ENCODE data around the gene AKT3. TPM values are rescaled to one million over a fixed set of nuclear protein-coding genes. Genes with fewer than 3 reads are reported as not detected.
"Not testable (repeated sequence)": the region's sequence is repeated elsewhere in the genome, so short reads cannot be mapped to it uniquely, and the experiment has no call there.

Gene AKT3
- total RNA-seq, 1 donor from 2014 or later: 36.2 TPM

GRCh38 chr1:243597383-243597782 lies 252.7 kb downstream of the AKT3 start:
- Histone ChIP-seq H3K4me3 (no peak overlapping the region), H3K27me3 (no peaks in the 10 kb centered on the region), H3K4me2 (no peak overlapping the region), H4K20me1 (ENCODE audit: low read depth) (no peaks in the 10 kb centered on the region), H3K36me3 (no peaks in the 10 kb centered on the region), H3K79me2 (ENCODE audit: low read depth) (no peaks in the 10 kb centered on the region), H2AFZ (replicated peaks) (no peak overlapping the region), H3K27ac (no peak overlapping the region), H3K9me3 (ENCODE audit: low read depth) (peaks cover 6% of the 10 kb centered on the region), H3K9ac (no peak overlapping the region), H3K4me1 (no peaks in the 10 kb centered on the region), H3F3A (ENCODE audit: low read depth) (no peaks in the 10 kb centered on the region)
- Mint-ChIP-seq H3K36me3 (peaks cover 12% of the 10 kb centered on the region), H3K27ac (no peak overlapping the region), H3K9me3 (peaks cover 5% of the 10 kb centered on the region), H3K4me3 (no peak overlapping the region), H3K27me3 (ENCODE audit: insufficient read depth, low read depth) (peaks cover 3% of the 10 kb centered on the region), H3K4me1 (no peaks in the 10 kb centered on the region)
- DNase-seq (ENCODE audit: low spot score): no peak
- TF ChIP-seq EZH2phosphoT487 (IDR thresholded peaks at IDR 0.05) (no peak), CTCF (IDR thresholded peaks at IDR 0.05) (no peak), EZH2 (IDR thresholded peaks at IDR 0.05) (no peak)

- Mint-ChIP-seq H3K4me1 (no peaks in the 10 kb centered on the region), H3K27me3 (ENCODE audit: insufficient read depth, low read depth) (peaks cover 3% of the 10 kb centered on the region), H3K27ac (no peak overlapping the region), H3K9me3 (no peaks in the 10 kb centered on the region), H3K4me3 (no peak overlapping the region), H3K36me3 (peaks cover 11% of the 10 kb centered on the region)
- H3K27me3 ChIP-seq: no peaks in the 10 kb centered on the region
- no peak for TF ChIP-seq EZH2phosphoT487 (IDR thresholded peaks at IDR 0.05)
- TF ChIP-seq CTCF (IDR thresholded peaks at IDR 0.05): no peak
- no peak for TF ChIP-seq EZH2 (IDR thresholded peaks at IDR 0.05)
- H4K20me1 ChIP-seq (ENCODE audit: low read depth): no peaks in the 10 kb centered on the region
- no peak overlapping the region for H3K9ac ChIP-seq
- H3F3A ChIP-seq (ENCODE audit: low read depth): no peaks in the 10 kb centered on the region
- H3K4me2 ChIP-seq: no peak overlapping the region
- no peak for DNase-seq (ENCODE audit: low spot score)
- no peaks in the 10 kb centered on the region for H3K79me2 ChIP-seq (ENCODE audit: low read depth)
- H3K9me3 ChIP-seq (ENCODE audit: low read depth): peaks cover 3% of the 10 kb centered on the region
- H2AFZ ChIP-seq (replicated peaks): no peak overlapping the region
- no peak overlapping the region for H3K4me3 ChIP-seq
- no peaks in the 10 kb centered on the region for H3K36me3 ChIP-seq
- H3K4me1 ChIP-seq: no peaks in the 10 kb centered on the region
- no peak overlapping the region for H3K27ac ChIP-seq
Observed at GRCh38 chr1:243596431-243597062, 253.5 kb downstream of the AKT3 start.

GRCh38 chr1:243595527-243596210 lies 254.4 kb downstream of the AKT3 start:
- TF ChIP-seq EZH2 (IDR thresholded peaks at IDR 0.05): no peak
- no peak for TF ChIP-seq EZH2phosphoT487 (IDR thresholded peaks at IDR 0.05)
- no peak for DNase-seq (ENCODE audit: low spot score)
- Histone ChIP-seq H3K27me3 (no peaks in the 10 kb centered on the region), H3K9ac (no peak overlapping the region), H3K4me3 (no peak overlapping the region), H3K36me3 (no peaks in the 10 kb centered on the region), H3K9me3 (ENCODE audit: low read depth) (no peaks in the 10 kb centered on the region), H3K4me2 (no peak overlapping the region), H3F3A (ENCODE audit: low read depth) (no peaks in the 10 kb centered on the region), H3K79me2 (ENCODE audit: low read depth) (no peaks in the 10 kb centered on the region), H3K4me1 (no peaks in the 10 kb centered on the region), H4K20me1 (ENCODE audit: low read depth) (no peaks in the 10 kb centered on the region), H3K27ac (no peak overlapping the region), H2AFZ (replicated peaks) (no peak overlapping the region)
- peaks cover 3% of the 10 kb centered on the region for H3K27me3 Mint-ChIP-seq (ENCODE audit: insufficient read depth, low read depth)
- no peaks in the 10 kb centered on the region for H3K4me1 Mint-ChIP-seq
- no peak overlapping the region for H3K27ac Mint-ChIP-seq
- peaks cover 4% of the 10 kb centered on the region for H3K9me3 Mint-ChIP-seq
- H3K4me3 Mint-ChIP-seq: no peak overlapping the region
- H3K36me3 Mint-ChIP-seq: peaks cover 13% of the 10 kb centered on the region

- Mint-ChIP-seq H3K27ac (no peak overlapping the region), H3K27me3 (ENCODE audit: insufficient read depth, low read depth) (peaks cover 3% of the 10 kb centered on the region), H3K4me3 (no peak overlapping the region), H3K9me3 (peaks cover 8% of the 10 kb centered on the region), H3K4me1 (no peaks in the 10 kb centered on the region), H3K36me3 (peaks cover 17% of the 10 kb centered on the region)
- no peak overlapping the region for H3K4me3 ChIP-seq
- H3K4me2 ChIP-seq: no peak overlapping the region
- TF ChIP-seq EZH2 (IDR thresholded peaks at IDR 0.05) (no peak), EZH2phosphoT487 (IDR thresholded peaks at IDR 0.05) (no peak)
- no peaks in the 10 kb centered on the region for H3K36me3 ChIP-seq
- H3K79me2 ChIP-seq (ENCODE audit: low read depth): no peaks in the 10 kb centered on the region
- H3K27me3 ChIP-seq: no peaks in the 10 kb centered on the region
- no peaks in the 10 kb centered on the region for H4K20me1 ChIP-seq (ENCODE audit: low read depth)
- no peak for DNase-seq (ENCODE audit: low spot score)
- no peak overlapping the region for H3K27ac ChIP-seq
- no peak overlapping the region for H2AFZ ChIP-seq (replicated peaks)
- H3K4me1 ChIP-seq: no peaks in the 10 kb centered on the region
- no peaks in the 10 kb centered on the region for H3F3A ChIP-seq (ENCODE audit: low read depth)
- no peak overlapping the region for H3K9ac ChIP-seq
- no peaks in the 10 kb centered on the region for H3K9me3 ChIP-seq (ENCODE audit: low read depth)
Observed at GRCh38 chr1:243594455-243594854, 255.6 kb downstream of the AKT3 start.

GRCh38 chr1:243589286-243589685 lies 260.8 kb downstream of the AKT3 start:
- not testable (repeated sequence) for H3K36me3 ChIP-seq; H3K4me3 Mint-ChIP-seq; H3K9ac ChIP-seq; H3K4me3 ChIP-seq; H3K79me2 ChIP-seq (ENCODE audit: low read depth); H3K4me2 ChIP-seq; H4K20me1 ChIP-seq (ENCODE audit: low read depth); H3K27me3 Mint-ChIP-seq (ENCODE audit: insufficient read depth, low read depth); H3K9me3 ChIP-seq (ENCODE audit: low read depth); H3K4me1 ChIP-seq; H3K27ac ChIP-seq; H3K27me3 ChIP-seq; H3K4me1 Mint-ChIP-seq; H3K27ac Mint-ChIP-seq; H3F3A ChIP-seq (ENCODE audit: low read depth); H2AFZ ChIP-seq (replicated peaks); DNase-seq (ENCODE audit: low spot score)
- H3K9me3 Mint-ChIP-seq: peaks cover 24% of the 10 kb centered on the region
- H3K36me3 Mint-ChIP-seq: peaks cover 41% of the 10 kb centered on the region

Measured in neural progenitor cell (in vitro differentiated cells).